Spleen (tissue), 11 donors: ENCODE data around the gene GRIN1. TPM values are rescaled to one million over a fixed set of nuclear protein-coding genes. Genes with fewer than 3 reads are reported as not detected.
"Not testable (repeated sequence)": the region's sequence is repeated elsewhere in the genome, so short reads cannot be mapped to it uniquely, and the experiment has no call there.

ENCODE experiments used
- DNase-seq: peaks from one replicate; pipeline ENCODE4 v3.0.0-alpha.2; 2020
- H3K27ac ChIP-seq, 8 donors: fragments of 200-600 bp; sonication (generic) in 7 of 8; 1 replicate in 4 of 8; 2 replicates in 4 of 8; pipeline versions ENCODE4 v1.5.0 to v1.8.0; 2016 to 2021; ENCODE audit warnings: inconsistent platforms in 4 of 8, mild to moderate bottlenecking in 4 of 8, moderate library complexity in 1 of 8
- H3K27me3 ChIP-seq, 7 donors: fragments of 200-600 bp; sonication (generic) in 6 of 7; replicated peaks in 1 of 7; 1 replicate in 4 of 7; 2 replicates in 3 of 7; pipeline versions ENCODE4 v1.5.0 to v1.8.0; 2016 to 2021; ENCODE audit warnings: inconsistent platforms in 3 of 7, mild to moderate bottlenecking in 1 of 7
- H3K36me3 ChIP-seq, 6 donors: fragments of 200-600 bp; sonication (generic) in 5 of 6; 1 replicate in 4 of 6; 2 replicates in 2 of 6; pipeline versions ENCODE4 v1.5.0 to v1.8.0; 2016 to 2021; ENCODE audit warnings: inconsistent platforms in 2 of 6
- H3K4me1 ChIP-seq, 6 donors: fragments of 200-600 bp; sonication (generic) in 5 of 6; 1 replicate in 3 of 6; 2 replicates in 3 of 6; pipeline versions ENCODE4 v1.5.0 to v1.8.0; 2016 to 2021; ENCODE audit warnings: inconsistent platforms in 3 of 6
- H3K4me3 ChIP-seq, 8 donors: fragments of 200-600 bp; sonication (generic) in 7 of 8; 1 replicate in 4 of 8; 2 replicates in 4 of 8; pipeline versions ENCODE4 v1.5.0 to v1.8.0; 2016 to 2021; ENCODE audit warnings: inconsistent platforms in 4 of 8, mild to moderate bottlenecking in 4 of 8, moderate library complexity in 2 of 8
- H3K9me3 ChIP-seq, 8 donors: fragments of 200-600 bp; sonication (generic) in 7 of 8; 1 replicate in 4 of 8; 2 replicates in 4 of 8; pipeline versions ENCODE4 v1.5.0 to v1.8.0; 2016 to 2021; ENCODE audit warnings: inconsistent platforms in 4 of 8
- POLR2A ChIP-seq, 3 donors: fragments of 450-650 bp; IDR thresholded peaks; one replicate each; pipeline ENCODE4 v1.5.1; 2017; ENCODE audit warnings: antibody characterized with exemption in 3 of 3, mild to moderate bottlenecking in 1 of 3
- POLR2AphosphoS5 ChIP-seq, 3 donors: sonication (generic); formaldehyde crosslinking; IDR thresholded peaks; one replicate each; pipeline ENCODE4 v1.5.1; 2017; ENCODE audit warnings: antibody characterized with exemption in 3 of 3
- WGBS, 5 donors: extraction: QIAGEN DNeasy Blood & Tissue Kit in 3 of 5; methylation state at CpG; one replicate each; pipeline versions ENCODE4 v1.1.5 to v1.1.7; 2013 to 2018; 5-methylcytosine and 5-hydroxymethylcytosine counted together
- intact Hi-C: fragments of 100-400 bp; cut with DNase I; formaldehyde crosslinking; loops from one replicate; pipeline ENCODE4 v1.15.0; 2023; ENCODE audit warnings: low total_unique reads
- polyA plus RNA-seq, 3 donors: library from polyadenylated mRNA; stranded (reverse); fragments of 200-250 nt; gene quantifications; one replicate each; pipeline ENCODE4 v1.2.1, GENCODE V29; 2013
- total RNA-seq, 7 donors: library from RNA; depleted of rRNA in 3 of 7; stranded (reverse); fragments of >200 nt in 3 of 7; fragmentation: NEBNext Ultra II Directional in 4 of 7; extraction: Animal tissue kit (Norgen Biotek cat#: 25700) in 4 of 7; gene quantifications; one replicate each; pipeline versions ENCODE4 v1.1.0 to v1.2.1, GENCODE V29; 2016 to 2021
- TF ChIP-seq, protein P1 (sequence below), 11 experiments: fragments of 200-600 bp in 7 of 11; fragments of 450-650 bp in 4 of 11; sonication (generic) in 4 of 11; IDR thresholded peaks in 8 of 11; conservative IDR thresholded peaks in 3 of 11; 1 replicate in 7 of 11; 2 replicates in 4 of 11; pipeline versions ENCODE4 v1.4.0 to v1.8.0; 2016 to 2021; ENCODE audit warnings: antibody characterized with exemption in 11 of 11, inconsistent platforms in 4 of 11, mild to moderate bottlenecking in 1 of 11
- donor health status: healthy with polysubstance abuse.
- donor health status: DM: no; HTN: no; CAD: no; lungs with moderate emphysema.
- donor health status: DM: no; HTN: no; CAD: no.
- donor health status: Bipolar disorder and iron deficiency.
- donor health status: healthy.
- donor health status: DM: no; HTN: no; CAD: no.
- donor health status: DM: yes; HTN: yes; CAD: no.

Gene GRIN1
- total and polyA plus RNA-seq, 10 donors, result 0.03 to 0.70 (median 0.05) TPM; not detected in 6

DNA sequence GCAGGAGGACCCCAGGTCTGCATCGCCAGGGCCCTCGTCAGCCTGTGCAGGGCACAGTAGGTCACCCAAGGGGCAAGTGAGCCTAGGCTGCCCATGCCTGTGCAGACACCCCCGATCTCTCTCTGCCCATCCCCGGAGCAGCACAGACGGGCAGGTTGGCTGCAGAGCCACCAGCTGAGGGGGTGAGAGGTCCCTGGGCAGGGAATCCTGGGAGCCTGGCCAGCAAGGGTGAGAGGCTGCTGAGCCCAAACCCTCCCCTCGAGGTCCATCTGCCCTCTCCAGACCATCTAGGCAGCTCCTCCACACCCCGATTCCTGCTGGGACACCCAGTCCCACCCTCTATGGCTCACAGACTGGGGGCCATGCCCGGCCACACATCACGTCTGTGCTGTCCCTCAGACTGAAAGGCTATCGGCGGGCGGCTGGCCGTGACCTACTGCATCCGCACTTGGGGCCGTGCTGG lies 21.7 kb upstream of the GRIN1 start:
- Histone ChIP-seq H3K27me3 (no peaks in the 10 kb centered on the region), H3K4me3 (no peak overlapping the region), H3K27ac (no peak overlapping the region), H3K9me3 (no peaks in the 10 kb centered on the region), H3K36me3 (peaks cover 0 to 12% (median 6%) of the 10 kb centered on the region in 6 donors), H3K4me1 (peaks cover 8 to 59% (median 28%) of the 10 kb centered on the region in 6 donors)
- intact Hi-C loops, result loop anchor here (5.0 kb wide), 1 partner anchor 105 kb away; the partner anchor contains the start of gene RNF208
- no peak for DNase-seq
- WGBS, 5 donors, result 78 to 93% (median 89%) methylated on average over 11 to 15 of the region's 15 CpGs
- TF ChIP-seq POLR2AphosphoS5 (IDR thresholded peaks at IDR 0.05), result peak in 1 of 3 donors; percentile 30
- TF ChIP-seq, protein P1, sequence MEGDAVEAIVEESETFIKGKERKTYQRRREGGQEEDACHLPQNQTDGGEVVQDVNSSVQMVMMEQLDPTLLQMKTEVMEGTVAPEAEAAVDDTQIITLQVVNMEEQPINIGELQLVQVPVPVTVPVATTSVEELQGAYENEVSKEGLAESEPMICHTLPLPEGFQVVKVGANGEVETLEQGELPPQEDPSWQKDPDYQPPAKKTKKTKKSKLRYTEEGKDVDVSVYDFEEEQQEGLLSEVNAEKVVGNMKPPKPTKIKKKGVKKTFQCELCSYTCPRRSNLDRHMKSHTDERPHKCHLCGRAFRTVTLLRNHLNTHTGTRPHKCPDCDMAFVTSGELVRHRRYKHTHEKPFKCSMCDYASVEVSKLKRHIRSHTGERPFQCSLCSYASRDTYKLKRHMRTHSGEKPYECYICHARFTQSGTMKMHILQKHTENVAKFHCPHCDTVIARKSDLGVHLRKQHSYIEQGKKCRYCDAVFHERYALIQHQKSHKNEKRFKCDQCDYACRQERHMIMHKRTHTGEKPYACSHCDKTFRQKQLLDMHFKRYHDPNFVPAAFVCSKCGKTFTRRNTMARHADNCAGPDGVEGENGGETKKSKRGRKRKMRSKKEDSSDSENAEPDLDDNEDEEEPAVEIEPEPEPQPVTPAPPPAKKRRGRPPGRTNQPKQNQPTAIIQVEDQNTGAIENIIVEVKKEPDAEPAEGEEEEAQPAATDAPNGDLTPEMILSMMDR (IDR thresholded peaks at IDR 0.05 in 8 of 11, conservative IDR thresholded peaks at IDR 0.05 in 3 of 11), result no peak

DNA sequence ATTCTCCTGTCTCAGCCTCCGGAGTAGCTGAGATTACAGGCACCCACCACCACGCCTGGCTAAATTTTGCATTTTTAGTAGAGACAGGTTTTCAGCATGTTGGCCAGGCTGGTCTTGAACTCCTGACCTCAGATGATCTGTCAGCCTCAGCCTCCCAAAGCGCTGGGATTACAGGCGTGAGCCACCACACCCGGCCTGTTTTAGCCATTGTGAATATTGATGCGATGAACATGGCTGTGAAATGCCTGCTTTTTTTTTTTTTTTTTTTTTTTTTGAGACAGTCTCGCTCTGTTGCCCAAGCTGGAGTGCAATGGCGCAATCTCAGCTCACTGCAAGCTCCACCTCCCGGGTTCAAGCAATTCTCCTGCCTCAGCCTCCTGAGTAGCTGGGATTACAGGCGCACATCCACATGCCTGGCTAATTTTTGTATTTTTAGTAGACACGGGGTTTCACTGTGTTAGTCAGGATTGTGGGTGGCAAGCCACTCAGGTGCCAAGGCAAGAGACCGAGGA lies 20.8 kb upstream of the GRIN1 start:
- 70 to 82% (median 75%) methylated on average over 12 of the region's 12 CpGs for WGBS, 5 donors
- not testable (repeated sequence) for H3K9me3 ChIP-seq, H3K4me3 ChIP-seq, H3K36me3 ChIP-seq, H3K27ac ChIP-seq, DNase-seq, H3K27me3 ChIP-seq
- intact Hi-C loops, result loop anchor here (5.0 kb wide), 1 partner anchor 104 kb away; the partner anchor contains the start of gene RNF208
- H3K4me1 ChIP-seq, result peaks cover 8 to 57% (median 26%) of the 10 kb centered on the region in 6 donors

DNA sequence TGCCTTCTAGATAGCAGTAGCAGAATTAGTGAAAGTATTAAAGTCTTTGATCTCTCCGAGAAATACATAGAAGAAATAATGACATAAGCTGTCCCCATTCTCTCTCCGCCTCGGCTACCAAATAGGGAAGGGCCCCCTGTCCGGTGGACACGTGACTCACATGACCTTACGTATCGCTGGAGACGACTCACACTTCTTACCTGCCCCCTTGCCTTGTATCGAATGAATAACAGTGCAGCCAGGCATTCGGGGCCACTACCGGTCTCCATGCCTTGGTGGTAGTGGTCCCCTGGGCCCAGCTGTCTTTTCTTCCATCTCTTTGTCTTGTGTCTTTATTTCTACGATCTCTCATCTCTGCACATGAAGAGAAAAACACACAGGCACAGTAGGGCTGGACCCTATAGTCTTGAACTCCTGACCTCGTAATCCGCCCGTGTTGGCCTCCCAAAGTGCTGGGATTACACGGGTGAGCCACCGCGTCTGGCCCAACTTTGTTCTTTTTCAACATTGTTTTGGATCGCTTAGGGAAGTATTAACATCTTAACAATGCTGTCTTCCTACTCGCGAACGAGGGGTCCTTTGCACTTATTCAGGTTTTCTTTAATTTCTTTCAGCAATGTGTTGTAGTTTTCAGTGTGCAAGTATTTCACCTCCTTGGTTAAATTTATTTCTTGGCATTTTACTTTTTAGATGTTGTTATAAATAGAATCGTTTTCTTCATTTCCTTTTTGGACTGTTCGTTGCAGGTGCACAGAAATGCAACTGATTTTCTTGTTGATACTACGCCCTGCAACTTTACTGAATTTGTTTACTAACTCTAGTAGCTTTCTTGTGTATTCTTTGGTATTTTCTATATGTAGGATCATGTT lies 16.8 kb upstream of the GRIN1 start:
- H3K9me3 ChIP-seq, H3K36me3 ChIP-seq, DNase-seq, intact Hi-C loops, H3K27me3 ChIP-seq: not testable (repeated sequence)
- WGBS, 5 donors, result 48 to 69% (median 65%) methylated on average over 14 to 25 of the region's 25 CpGs
- Histone ChIP-seq H3K27ac (peak overlapping the region in 5 of 8 donors; percentile 27 to 59 (median 43)), H3K4me3 (peak overlapping the region in 1 of 8 donors; percentile 42), H3K4me1 (peaks cover 8 to 53% (median 23%) of the 10 kb centered on the region in 6 donors)

DNA sequence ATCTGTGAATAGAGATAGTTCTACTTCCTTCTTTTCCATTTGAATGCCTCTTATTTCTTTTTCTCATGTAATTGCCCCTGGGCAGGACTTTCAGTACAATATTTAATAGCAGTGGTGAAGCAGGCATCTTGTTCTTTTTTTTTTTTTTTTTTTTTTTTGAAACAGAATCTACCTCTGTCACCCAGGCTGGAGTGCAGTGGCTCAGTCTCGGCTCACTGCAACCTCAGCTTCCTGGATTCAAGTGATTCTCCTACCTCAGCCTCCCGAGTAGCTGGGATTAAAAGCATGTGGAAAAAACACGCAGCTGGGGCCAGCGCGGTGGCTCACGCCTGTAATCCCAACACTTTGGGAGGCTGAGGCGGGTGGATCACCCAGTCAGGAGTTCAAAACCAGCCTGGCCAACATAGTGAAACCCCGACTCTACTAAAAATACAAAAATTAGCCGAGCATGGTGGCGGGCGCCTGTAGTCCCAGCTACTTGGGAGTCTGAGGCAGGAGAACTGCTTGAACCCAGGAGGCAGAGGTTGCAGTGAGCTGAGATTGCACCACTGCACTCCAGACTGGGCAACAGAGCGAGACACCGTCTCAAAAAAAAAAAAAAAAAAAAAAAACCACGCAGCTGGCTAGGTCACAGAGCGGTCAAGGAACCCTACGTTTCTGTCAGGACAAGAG lies 16.0 kb upstream of the GRIN1 start:
- H3K4me3 ChIP-seq, H3K36me3 ChIP-seq, H3K9me3 ChIP-seq, H3K27me3 ChIP-seq, intact Hi-C loops, DNase-seq: not testable (repeated sequence)
- Histone ChIP-seq H3K4me1 (peaks cover 15 to 61% (median 31%) of the 10 kb centered on the region in 6 donors), H3K27ac (peak overlapping the region in 4 of 8 donors; percentile 34 to 48 (median 42))
- 67 to 76% (median 72%) methylated on average over 16 of the region's 16 CpGs for WGBS, 5 donors

DNA sequence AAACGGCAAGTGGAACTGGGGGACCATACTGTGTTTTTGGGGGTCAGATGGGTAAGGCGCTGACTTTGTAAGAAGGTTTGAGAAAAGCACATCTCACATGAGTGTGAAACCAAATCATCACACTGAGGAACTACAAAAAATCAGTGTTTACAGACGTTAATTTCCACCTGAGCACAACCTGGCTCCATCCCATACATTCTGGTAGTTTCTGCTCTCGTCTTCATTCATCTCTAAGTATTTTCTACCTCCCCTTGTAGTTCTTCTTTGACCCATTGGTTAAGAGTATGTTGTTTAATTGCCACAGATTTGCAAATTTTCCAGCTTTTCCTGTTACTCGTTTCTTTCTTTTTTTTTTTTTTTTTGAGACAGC lies 15.5 kb upstream of the GRIN1 start:
- Histone ChIP-seq H3K36me3 (no peaks in the 10 kb centered on the region), H3K27me3 (no peaks in the 10 kb centered on the region), H3K4me3 (no peak overlapping the region), H3K27ac (peak overlapping the region in 3 of 8 donors; percentile 34 to 48 (median 38)), H3K4me1 (peaks cover 20 to 66% (median 36%) of the 10 kb centered on the region in 6 donors), H3K9me3 (no peaks in the 10 kb centered on the region)
- intact Hi-C loops, result no loop called here
- no peak for DNase-seq
- 55 to 63% (median 62%) methylated on average over 5 of the region's 5 CpGs for WGBS, 5 donors
- no peak for TF ChIP-seq POLR2A (IDR thresholded peaks at IDR 0.05)
- no peak for TF ChIP-seq POLR2AphosphoS5 (IDR thresholded peaks at IDR 0.05)
- TF ChIP-seq, protein P1 (IDR thresholded peaks at IDR 0.05 in 8 of 11, conservative IDR thresholded peaks at IDR 0.05 in 3 of 11), result no peak

DNA sequence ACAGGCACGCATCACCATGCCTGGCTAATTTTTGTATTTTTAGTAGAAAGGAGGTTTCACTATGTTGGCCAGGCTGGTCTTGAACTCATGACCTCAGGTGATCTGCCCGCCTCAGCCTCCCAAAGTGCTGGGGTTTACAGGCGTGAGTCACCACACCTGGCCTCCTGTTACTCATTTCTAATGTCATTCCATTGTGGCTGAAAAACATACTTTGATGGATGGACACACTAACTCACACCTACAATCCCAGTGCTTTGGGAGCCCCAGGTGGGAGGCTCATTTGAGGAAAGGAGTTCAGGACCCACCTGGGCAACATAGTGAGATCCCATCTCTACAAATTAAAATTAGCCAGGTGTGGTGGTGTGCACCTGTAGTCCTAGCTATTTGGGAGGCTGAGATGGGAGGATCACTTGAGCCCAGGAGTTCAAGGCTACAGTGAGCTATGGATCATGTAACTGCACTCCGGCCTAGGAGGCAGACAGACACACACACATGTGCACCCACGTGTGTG lies 14.9 kb upstream of the GRIN1 start:
- H3K27me3 ChIP-seq, H3K27ac ChIP-seq, H3K36me3 ChIP-seq, intact Hi-C loops, H3K4me3 ChIP-seq, DNase-seq, H3K9me3 ChIP-seq: not testable (repeated sequence)
- H3K4me1 ChIP-seq, result peaks cover 25 to 67% (median 39%) of the 10 kb centered on the region in 6 donors
- 77 to 92% (median 81%) methylated on average over 5 of the region's 5 CpGs for WGBS, 5 donors
